MCF 10A (cell line): ENCODE data around the gene ADGRF5. TPM values are rescaled to one million over a fixed set of nuclear protein-coding genes. Genes with fewer than 3 reads are reported as not detected.
"Not testable (repeated sequence)": the region's sequence is repeated elsewhere in the genome, so short reads cannot be mapped to it uniquely, and the experiment has no call there.

Experiments used
- BruUV-seq: library from RNA; stranded (reverse); fragments of 400-500 nt; replicated peaks from 2 replicates; lab custom pipeline; 2021; lab: Mats Ljungman, UMichigan
- CTCF ChIA-PET: fragments of 300-600 bp; sonication (Branson Sonifier 250); formaldehyde crosslinking; extraction: SDS; loops from one replicate; lab custom pipeline; 2021; ENCODE audit warnings: antibody characterized with exemption, inconsistent platforms; lab: Yijun Ruan, JAX
- POLR2A ChIA-PET: fragments of 300-600, 350-650 bp; sonication (Branson Sonifier 250); formaldehyde crosslinking; extraction: SDS; loops from one replicate; lab custom pipeline; 2020; ENCODE audit warnings: antibody characterized with exemption, inconsistent platforms; lab: Yijun Ruan, JAX
- DNase-seq: peaks from one replicate; pipeline ENCODE4 v3.0.0-alpha.2; 2018; ENCODE audit not compliant: unreplicated experiment
- H3K27ac Mint-ChIP-seq: one replicate; pipeline ENCODE4 v1.8.0; 2022; ENCODE audit warnings: mild to moderate bottlenecking, low read depth, mixed read lengths; ENCODE audit not compliant: unreplicated experiment
- H3K27me3 Mint-ChIP-seq: one replicate; pipeline ENCODE4 v1.8.0; 2022; ENCODE audit warnings: mixed read lengths; ENCODE audit not compliant: insufficient read depth, unreplicated experiment
- H3K36me3 Mint-ChIP-seq: one replicate; pipeline ENCODE4 v1.8.0; 2022; ENCODE audit warnings: mild to moderate bottlenecking, moderate library complexity, mixed read lengths; ENCODE audit not compliant: insufficient read depth, unreplicated experiment
- H3K4me1 Mint-ChIP-seq: one replicate; pipeline ENCODE4 v1.8.0; 2022; ENCODE audit warnings: mixed read lengths; ENCODE audit not compliant: insufficient read depth, unreplicated experiment
- H3K4me3 Mint-ChIP-seq: one replicate; pipeline ENCODE4 v1.8.0; 2022; ENCODE audit warnings: mild to moderate bottlenecking, moderate library complexity, mixed read lengths; ENCODE audit not compliant: unreplicated experiment
- H3K9me3 Mint-ChIP-seq: one replicate; pipeline ENCODE4 v1.8.0; 2022; ENCODE audit warnings: mixed read lengths; ENCODE audit not compliant: unreplicated experiment
- CTCF ChIP-seq: fragments of 200-600 bp; IDR thresholded peaks from one replicate; pipeline ENCODE4 v1.8.0; 2022; ENCODE audit warnings: antibody characterized with exemption, mild to moderate bottlenecking; ENCODE audit not compliant: unreplicated experiment
- intact Hi-C: fragments of 100-400 bp; cut with micrococcal nuclease; formaldehyde crosslinking; loops from 2 replicates; pipeline ENCODE4 v1.14.1; 2022
- total RNA-seq: library from RNA; stranded (reverse); gene quantifications from 2 replicates; pipeline ENCODE4 v1.2.3, GENCODE V29; 2022

The ADGRF5 gene
- total RNA-seq, 1 experiment from 2014 or later, result not detected

- no peak overlapping the region for H3K4me3 Mint-ChIP-seq
- H3K36me3 Mint-ChIP-seq, result no peaks in the 10 kb centered on the region
- H3K9me3 Mint-ChIP-seq, result no peaks in the 10 kb centered on the region
- ChIA-PET POLR2A (no interaction called here), CTCF (interaction anchor here (0.7 to 5.4 kb wide), 4 partner anchors 138 to 459 kb away, joined by 3 to 59 read pairs (median 6); partner anchors contain the start of gene TNFRSF21)
- intact Hi-C loops, result no loop called here
- peaks cover 6% of the 10 kb centered on the region for H3K4me1 Mint-ChIP-seq
- H3K27me3 Mint-ChIP-seq, result no peaks in the 10 kb centered on the region
- TF ChIP-seq CTCF, result no peak
- no peak for DNase-seq
- H3K27ac Mint-ChIP-seq, result no peak overlapping the region
- no TSS peak for BruUV-seq
Observed at GRCh38 chr6:46850792-46851191, 70.9 kb downstream of the ADGRF5 start.

- H3K27ac Mint-ChIP-seq, result no peak overlapping the region
- no peak overlapping the region for H3K4me3 Mint-ChIP-seq
- no peak for TF ChIP-seq CTCF
- H3K4me1 Mint-ChIP-seq, result peaks cover 6% of the 10 kb centered on the region
- H3K36me3 Mint-ChIP-seq, result no peaks in the 10 kb centered on the region
- CTCF ChIA-PET, result interaction anchor here (0.5 to 5.4 kb wide), 28 partner anchors 8 to 1722 kb away, joined by 3 to 59 read pairs (median 5); partner anchors contain the start of gene ADGRF1
- no peaks in the 10 kb centered on the region for H3K27me3 Mint-ChIP-seq
- H3K9me3 Mint-ChIP-seq, result no peaks in the 10 kb centered on the region
- intact Hi-C loops, result loop anchor here (1.0 to 5.0 kb wide), 7 partner anchors 69 to 461 kb away; no protein-coding TSS in a partner anchor
- no peak for DNase-seq
- no TSS peak for BruUV-seq
- POLR2A ChIA-PET, result interaction anchor here (0.7 to 1.0 kb wide), 3 partner anchors 141 to 199 kb away, joined by 4 to 6 read pairs (median 4); no protein-coding TSS in a partner anchor
Observed at GRCh38 chr6:46849361-46849690, 72.4 kb downstream of the ADGRF5 start.

GRCh38 chr6:46848684-46849360, 72.9 kb downstream of the ADGRF5 start:
- intact Hi-C loops, result loop anchor here (1.0 to 5.0 kb wide), 7 partner anchors 68 to 461 kb away; no protein-coding TSS in a partner anchor
- peak; percentile 78 for DNase-seq
- Mint-ChIP-seq H3K4me3 (no peak overlapping the region), H3K27me3 (no peaks in the 10 kb centered on the region), H3K36me3 (no peaks in the 10 kb centered on the region), H3K9me3 (no peaks in the 10 kb centered on the region), H3K27ac (no peak overlapping the region), H3K4me1 (peaks cover 6% of the 10 kb centered on the region)
- CTCF ChIA-PET, result interaction anchor here (0.5 to 5.4 kb wide), 57 partner anchors 8 to 1721 kb away, joined by 3 to 59 read pairs (median 4); partner anchors contain the start of genes ADGRF1 and TNFRSF21
- TF ChIP-seq CTCF, result peak; percentile 98
- POLR2A ChIA-PET, result interaction anchor here (0.7 to 1.0 kb wide), 4 partner anchors 141 to 199 kb away, joined by 3 to 6 read pairs (median 4); no protein-coding TSS in a partner anchor
- BruUV-seq, result no TSS peak

- Mint-ChIP-seq H3K36me3 (no peaks in the 10 kb centered on the region), H3K9me3 (peaks cover 15% of the 10 kb centered on the region), H3K4me1 (peaks cover 6% of the 10 kb centered on the region), H3K27ac (no peak overlapping the region), H3K4me3 (no peak overlapping the region), H3K27me3 (no peaks in the 10 kb centered on the region)
- no TSS peak for BruUV-seq
- POLR2A ChIA-PET, result interaction anchor here (1.3 kb wide), 1 partner anchor 145 kb away, joined by 3 read pairs; no protein-coding TSS in a partner anchor
- no peak for DNase-seq
- TF ChIP-seq CTCF, result no peak
- CTCF ChIA-PET, result no interaction called here
- intact Hi-C loops, result loop anchor here (5.0 kb wide), 1 partner anchor 428 kb away; no protein-coding TSS in a partner anchor
Observed at GRCh38 chr6:46845126-46845525, 76.6 kb downstream of the ADGRF5 start.

GRCh38 chr6:46842252-46842846, 79.4 kb downstream of the ADGRF5 start:
- H3K27me3 Mint-ChIP-seq, H3K36me3 Mint-ChIP-seq, BruUV-seq, DNase-seq, H3K27ac Mint-ChIP-seq, POLR2A ChIA-PET, H3K4me3 Mint-ChIP-seq, H3K4me1 Mint-ChIP-seq, CTCF ChIA-PET, intact Hi-C loops: not testable (repeated sequence)
- peaks cover 15% of the 10 kb centered on the region for H3K9me3 Mint-ChIP-seq
